ENCODE measurements around the gene EMILIN1.

DNA sequence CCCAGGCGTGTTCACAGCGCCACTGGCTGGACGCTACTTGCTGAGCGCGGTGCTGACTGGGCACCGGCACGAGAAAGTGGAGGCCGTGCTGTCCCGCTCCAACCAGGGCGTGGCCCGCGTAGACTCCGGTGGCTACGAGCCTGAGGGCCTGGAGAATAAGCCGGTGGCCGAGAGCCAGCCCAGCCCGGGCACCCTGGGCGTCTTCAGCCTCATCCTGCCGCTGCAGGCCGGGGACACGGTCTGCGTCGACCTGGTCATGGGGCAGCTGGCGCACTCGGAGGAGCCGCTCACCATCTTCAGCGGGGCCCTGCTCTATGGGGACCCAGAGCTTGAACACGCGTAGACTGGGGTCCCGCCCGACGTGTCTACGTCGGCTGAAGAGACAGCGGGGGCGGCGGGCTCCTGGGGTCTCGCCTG is 7.3 kb downstream of the EMILIN1 start:
- TF ChIP-seq, protein P1, sequence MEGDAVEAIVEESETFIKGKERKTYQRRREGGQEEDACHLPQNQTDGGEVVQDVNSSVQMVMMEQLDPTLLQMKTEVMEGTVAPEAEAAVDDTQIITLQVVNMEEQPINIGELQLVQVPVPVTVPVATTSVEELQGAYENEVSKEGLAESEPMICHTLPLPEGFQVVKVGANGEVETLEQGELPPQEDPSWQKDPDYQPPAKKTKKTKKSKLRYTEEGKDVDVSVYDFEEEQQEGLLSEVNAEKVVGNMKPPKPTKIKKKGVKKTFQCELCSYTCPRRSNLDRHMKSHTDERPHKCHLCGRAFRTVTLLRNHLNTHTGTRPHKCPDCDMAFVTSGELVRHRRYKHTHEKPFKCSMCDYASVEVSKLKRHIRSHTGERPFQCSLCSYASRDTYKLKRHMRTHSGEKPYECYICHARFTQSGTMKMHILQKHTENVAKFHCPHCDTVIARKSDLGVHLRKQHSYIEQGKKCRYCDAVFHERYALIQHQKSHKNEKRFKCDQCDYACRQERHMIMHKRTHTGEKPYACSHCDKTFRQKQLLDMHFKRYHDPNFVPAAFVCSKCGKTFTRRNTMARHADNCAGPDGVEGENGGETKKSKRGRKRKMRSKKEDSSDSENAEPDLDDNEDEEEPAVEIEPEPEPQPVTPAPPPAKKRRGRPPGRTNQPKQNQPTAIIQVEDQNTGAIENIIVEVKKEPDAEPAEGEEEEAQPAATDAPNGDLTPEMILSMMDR (conservative IDR thresholded peaks at IDR 0.05; ENCODE audit: low read depth, low read length) = peak; percentile 40
- TF ChIP-seq SMC3 (IDR thresholded peaks at IDR 0.05; ENCODE audit: low read depth, low read length) (peak; percentile 23; the same call in 1 of the 2 replicates), POLR2A (IDR thresholded peaks at IDR 0.05; ENCODE audit: low read depth, low read length) (no peak), RAD21 (IDR thresholded peaks at IDR 0.05; ENCODE audit: low read length) (peak; percentile 46; the same call in 1 of the 2 replicates), MXI1 (IDR thresholded peaks at IDR 0.05; ENCODE audit: borderline replicate concordance, low read depth, low read length) (no peak), RCOR1 (IDR thresholded peaks at IDR 0.05; ENCODE audit: insufficient replicate concordance, low read length) (no peak), MAFK (IDR thresholded peaks at IDR 0.05; ENCODE audit: low read depth, low read length) (no peak)

Measured in IMR-90 (cell line).